HG03439 (cell line): ENCODE measurements around the gene STARD6.
"Not testable (repeated sequence)": the region's sequence is repeated elsewhere in the genome, so short reads cannot be mapped to it uniquely, and the experiment has no call there.

Experiments
- ATAC-seq: cut with Tn5 transposase; IDR thresholded peaks from one replicate; pipeline ENCODE4 v1.9.1; 2021; ENCODE audit warnings: mild to moderate bottlenecking, moderate library complexity; ENCODE audit not compliant: unreplicated experiment

STARD6 gene, protein sequence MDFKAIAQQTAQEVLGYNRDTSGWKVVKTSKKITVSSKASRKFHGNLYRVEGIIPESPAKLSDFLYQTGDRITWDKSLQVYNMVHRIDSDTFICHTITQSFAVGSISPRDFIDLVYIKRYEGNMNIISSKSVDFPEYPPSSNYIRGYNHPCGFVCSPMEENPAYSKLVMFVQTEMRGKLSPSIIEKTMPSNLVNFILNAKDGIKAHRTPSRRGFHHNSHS

GRCh38 chr18:54357660-54358494, at the start of gene STARD6, which contains the start of gene C18orf54:
STARD6 (minus strand) TSS chr18:54357858; CDS start chr18:54354573, 3,285 bp downstream.
C18orf54 (plus strand) TSS chr18:54357906; CDS start chr18:54360573, 2,667 bp downstream.
- ATAC-seq = peak; percentile 96

DNA sequence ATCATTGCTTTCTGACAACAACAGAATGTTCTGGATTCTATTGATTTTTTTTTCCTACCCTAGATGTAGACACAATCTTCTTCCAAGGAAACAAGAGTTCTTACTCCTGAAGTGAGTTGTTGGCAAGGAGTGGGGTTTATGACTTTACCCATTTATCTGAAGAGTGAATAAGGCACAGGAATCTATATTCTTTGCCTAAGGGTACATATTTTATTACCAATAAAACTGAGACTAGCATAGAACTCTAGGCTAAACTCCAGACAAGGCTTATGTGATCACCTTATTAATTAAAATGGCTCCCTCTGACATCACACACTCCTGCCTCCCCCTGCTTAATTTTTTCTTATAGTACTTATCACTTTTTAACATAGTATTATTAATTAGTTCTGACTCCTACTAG, 47.6 kb upstream of the STARD6 start:
- ATAC-seq = no peak

DNA sequence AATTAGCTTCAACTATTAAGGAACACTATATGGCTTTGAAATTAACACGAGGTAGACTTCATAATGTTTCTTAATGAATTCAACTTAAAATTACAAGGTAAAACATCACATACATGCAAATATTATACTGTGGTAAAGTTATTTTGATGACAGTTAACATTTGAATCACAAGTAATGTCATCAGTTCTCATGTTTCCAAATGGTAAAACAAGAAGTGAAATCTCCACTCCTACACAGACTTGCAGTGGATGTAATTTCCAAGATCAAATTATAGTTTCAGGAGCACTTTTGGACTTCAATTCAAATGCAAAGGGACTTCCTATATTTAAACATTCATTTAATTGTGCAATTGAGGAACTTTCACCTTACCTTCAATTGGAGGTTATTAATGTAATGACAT, 39.1 kb upstream of the STARD6 start:
- no peak for ATAC-seq

DNA sequence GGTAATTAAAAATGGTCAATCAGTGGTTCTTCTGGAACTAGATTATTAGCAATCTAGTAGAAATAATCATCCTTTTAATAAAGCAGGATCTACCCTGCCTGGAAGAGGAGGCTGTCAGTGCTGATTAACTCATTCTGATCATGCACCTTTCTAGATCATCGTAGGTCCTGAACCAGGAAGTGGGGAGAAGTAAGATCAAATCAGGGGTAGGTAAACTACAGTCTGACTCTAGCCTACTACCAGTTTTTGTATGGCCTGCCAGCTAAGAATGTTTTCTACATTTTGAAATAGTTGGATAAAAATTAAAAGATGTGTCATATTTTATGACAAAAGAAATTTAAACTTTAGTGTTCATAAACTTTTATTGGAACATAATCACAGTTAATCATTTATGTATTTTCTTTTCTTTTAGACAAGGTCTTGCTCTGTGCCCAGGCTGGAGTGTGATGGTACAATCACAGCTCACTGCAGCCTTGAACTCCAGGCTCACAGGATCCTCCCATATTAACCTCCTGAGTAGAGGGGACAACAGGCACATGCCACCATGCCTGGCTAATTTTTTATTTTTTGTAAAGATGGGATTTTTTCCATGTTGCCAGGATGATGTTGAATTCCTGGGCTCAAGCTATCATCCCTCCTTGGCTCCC, 36.1 kb upstream of the STARD6 start:
- ATAC-seq = no peak

- ATAC-seq = peak; percentile 70
These were observed 34.9 kb upstream of the STARD6 start for GRCh38 chr18:54392543-54393023.

- ATAC-seq = no peak
These were observed 33.2 kb upstream of the STARD6 start for GRCh38 chr18:54390838-54391237.

- no peak for ATAC-seq
These were observed 31.5 kb upstream of the STARD6 start for GRCh38 chr18:54389143-54389505.

- peak; percentile 90 for ATAC-seq
These were observed 30.8 kb upstream of the STARD6 start for GRCh38 chr18:54388203-54389142.

DNA sequence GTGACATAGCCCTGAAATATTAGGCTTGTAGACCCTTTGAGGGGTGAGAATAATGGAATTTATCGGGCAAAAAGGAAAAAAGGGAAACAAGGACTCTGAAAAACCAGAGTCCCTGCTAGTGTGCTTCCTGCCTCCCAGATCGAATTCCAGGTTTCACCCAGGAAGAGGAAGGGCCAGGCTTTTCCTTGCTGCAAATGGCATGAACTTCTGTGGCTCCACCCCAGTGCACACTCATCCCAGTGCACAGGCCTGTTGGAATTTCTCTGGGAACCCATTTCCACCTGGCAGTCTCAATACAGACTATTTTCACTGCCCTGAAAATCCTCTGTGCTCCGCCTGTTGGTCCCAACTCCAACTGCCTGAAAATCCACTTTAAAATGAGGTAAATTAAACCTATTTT, 30.0 kb upstream of the STARD6 start:
- no peak for ATAC-seq

- ATAC-seq = not testable (repeated sequence)
These were observed 29.3 kb upstream of the STARD6 start for GRCh38 chr18:54386800-54387495.

GRCh38 chr18:54386043-54386442, 28.4 kb upstream of the STARD6 start:
- ATAC-seq = no peak

- ATAC-seq = no peak
These were observed 25.1 kb upstream of the STARD6 start for GRCh38 chr18:54382733-54383252.

DNA sequence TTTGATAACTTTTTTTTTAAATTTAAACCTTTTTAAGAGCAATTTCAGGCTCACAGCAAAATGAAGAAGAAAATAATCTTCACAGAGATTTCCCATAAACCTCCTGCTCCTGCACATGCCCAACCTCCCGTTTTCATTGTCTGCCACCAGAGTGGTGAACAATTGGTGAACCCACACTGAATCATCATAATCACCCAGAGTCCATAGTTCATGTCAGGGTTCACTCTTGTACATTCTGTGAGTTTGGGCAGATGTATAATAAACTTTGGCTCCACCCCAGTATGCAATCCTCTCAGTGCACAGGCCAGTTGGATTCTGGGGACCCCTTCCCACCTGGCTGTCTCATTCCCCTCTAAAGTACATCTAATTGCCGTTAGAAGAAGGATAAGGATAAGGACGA, 24.4 kb upstream of the STARD6 start:
- ATAC-seq = no peak

DNA sequence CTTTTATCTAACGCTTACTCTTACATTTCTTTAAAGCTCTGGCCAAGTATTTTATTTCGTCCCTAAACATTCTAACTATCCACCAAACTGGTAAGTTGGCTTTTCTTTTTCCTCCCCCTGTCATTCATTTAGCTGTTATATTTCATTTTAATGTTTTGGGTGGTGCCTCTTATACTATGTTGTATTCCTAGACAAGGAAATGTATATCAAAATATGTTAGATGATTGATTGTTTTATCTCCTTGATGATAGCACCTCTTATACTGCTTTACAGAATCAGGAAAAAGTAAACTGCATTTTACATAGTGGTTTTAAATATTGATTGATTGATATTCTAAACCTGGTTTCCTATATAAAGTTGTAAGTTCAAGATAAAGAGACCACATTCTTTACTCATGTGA, 24.0 kb upstream of the STARD6 start:
- no peak for ATAC-seq

DNA sequence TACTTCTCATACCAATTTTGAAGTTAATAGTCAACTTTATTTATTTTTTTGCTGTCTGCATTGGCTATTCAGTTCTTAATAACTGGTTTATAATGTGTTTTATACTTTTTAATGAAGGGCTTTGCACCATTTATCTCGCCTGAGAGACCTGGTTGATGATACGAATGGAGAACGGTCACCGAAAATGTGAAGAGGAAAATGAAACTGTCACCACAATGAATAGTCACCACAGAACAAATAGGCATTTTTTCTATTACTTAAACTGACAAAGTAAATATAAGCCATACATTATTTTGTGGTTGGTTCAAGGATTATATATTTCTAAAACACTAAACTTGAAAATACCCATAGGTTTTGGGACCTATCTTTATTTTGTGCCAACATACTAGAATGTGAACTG, 20.4 kb upstream of the STARD6 start:
- no peak for ATAC-seq

DNA sequence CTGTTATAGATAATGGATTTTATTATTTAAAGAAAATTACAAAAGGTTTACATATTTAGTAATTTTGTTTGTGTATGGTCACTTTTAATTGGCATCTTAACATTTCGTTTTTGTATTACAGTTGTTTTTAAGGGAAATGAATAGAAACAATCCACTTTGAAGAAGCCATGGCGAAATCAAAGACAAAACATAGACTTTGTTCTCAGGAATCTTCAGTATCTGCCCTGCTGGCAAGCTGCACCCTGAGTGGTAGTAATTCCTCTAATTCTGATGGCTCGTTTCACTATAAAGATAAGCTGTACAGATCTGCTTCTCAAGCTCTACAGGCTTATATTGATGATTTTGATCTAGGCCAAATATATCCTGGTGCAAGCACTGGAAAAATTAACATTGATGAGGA, 2.7 kb upstream of the STARD6 start:
- no peak for ATAC-seq

DNA sequence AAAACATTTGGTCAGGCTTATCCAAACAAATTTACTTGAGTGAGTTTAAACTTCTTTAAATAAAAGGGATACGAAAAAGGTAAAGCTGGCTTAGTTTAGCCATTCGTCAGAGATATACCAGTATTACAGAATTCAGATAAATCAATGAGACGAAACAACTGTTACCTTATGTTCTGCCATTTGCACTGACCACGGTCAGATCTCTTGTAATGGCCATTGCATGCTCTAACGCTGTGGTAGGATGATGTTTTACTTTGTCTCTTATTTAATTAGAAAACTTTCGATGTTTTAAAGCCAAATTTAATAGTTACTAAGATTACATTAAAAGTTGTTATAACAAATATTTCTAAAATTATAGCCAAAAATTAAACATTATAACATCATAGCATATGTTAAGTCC, 1.6 kb upstream of the STARD6 start:
- ATAC-seq = no peak

GRCh38 chr18:54358495-54359040, 910 bp upstream of the STARD6 start:
- ATAC-seq = peak; percentile 18

DNA sequence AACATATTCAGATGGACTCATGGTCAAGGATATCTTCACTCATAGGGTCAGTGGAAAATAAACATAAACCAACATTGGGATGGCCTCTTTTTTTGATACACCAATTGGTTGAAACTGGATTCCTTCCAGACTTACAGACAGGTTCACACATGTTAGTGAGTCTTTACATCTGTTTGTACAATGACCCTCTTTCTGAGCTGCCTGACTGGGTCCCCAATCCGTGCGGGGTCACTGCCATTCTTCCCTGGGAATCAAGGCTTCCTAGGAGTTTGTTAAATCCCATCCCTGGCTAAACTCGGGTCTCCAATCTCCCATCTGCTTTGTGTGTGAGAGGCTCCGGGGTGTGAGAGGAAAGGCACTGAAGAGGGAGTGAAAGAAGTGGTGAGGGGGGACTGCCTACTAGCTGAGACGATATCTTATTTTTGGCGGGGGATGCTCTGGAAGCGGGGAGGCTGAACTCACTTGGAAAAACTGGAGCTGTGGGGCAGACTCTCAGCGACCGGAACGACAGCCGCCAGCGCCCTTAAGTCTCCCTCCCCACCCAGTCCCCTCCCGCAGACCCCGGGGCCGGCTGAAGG, 487 bp downstream of the STARD6 start:
- peak; percentile 9 for ATAC-seq
